Inferior parietal cortex (tissue), 1 donor: ENCODE results near the gene NTNG2.
"Not testable (repeated sequence)": the region's sequence is repeated elsewhere in the genome, so short reads cannot be mapped to it uniquely, and the experiment has no call there.

Experiments
- DNase-seq: peaks from one replicate; pipeline ENCODE4 v3.0.0-alpha.2; 2016; ENCODE audit errors: extremely low spot score

NTNG2 gene, protein sequence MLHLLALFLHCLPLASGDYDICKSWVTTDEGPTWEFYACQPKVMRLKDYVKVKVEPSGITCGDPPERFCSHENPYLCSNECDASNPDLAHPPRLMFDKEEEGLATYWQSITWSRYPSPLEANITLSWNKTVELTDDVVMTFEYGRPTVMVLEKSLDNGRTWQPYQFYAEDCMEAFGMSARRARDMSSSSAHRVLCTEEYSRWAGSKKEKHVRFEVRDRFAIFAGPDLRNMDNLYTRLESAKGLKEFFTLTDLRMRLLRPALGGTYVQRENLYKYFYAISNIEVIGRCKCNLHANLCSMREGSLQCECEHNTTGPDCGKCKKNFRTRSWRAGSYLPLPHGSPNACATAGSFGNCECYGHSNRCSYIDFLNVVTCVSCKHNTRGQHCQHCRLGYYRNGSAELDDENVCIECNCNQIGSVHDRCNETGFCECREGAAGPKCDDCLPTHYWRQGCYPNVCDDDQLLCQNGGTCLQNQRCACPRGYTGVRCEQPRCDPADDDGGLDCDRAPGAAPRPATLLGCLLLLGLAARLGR

DNA sequence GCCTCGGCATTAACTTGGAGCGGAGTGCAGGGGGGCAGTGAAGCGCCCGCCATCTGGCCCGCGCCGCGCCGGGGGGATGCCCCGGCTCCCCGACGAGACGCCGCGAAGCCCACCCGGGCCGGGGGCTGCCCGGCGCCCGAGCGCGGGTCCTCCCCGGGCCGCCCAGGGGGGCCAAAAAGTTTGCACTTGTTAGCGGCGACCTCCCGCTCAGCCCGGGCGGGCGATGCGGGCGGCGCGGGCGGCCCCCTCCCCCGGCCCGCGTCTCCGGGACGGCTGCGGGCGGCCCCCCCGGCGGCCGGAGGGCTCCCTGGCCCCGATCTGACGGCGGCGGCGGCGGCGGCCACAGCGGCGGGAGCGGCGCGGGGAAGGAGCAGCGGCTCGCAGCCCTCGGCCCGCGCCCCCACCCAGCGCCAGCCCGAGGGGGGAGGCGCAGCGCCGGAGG, at the start of gene NTNG2:
Gene NTNG2 (plus strand): TSS at position 316 of the 442 bp plus-strand sequence. CDS start 4,774 bp downstream, outside the sequence.
- DNase-seq, result no peak

DNA sequence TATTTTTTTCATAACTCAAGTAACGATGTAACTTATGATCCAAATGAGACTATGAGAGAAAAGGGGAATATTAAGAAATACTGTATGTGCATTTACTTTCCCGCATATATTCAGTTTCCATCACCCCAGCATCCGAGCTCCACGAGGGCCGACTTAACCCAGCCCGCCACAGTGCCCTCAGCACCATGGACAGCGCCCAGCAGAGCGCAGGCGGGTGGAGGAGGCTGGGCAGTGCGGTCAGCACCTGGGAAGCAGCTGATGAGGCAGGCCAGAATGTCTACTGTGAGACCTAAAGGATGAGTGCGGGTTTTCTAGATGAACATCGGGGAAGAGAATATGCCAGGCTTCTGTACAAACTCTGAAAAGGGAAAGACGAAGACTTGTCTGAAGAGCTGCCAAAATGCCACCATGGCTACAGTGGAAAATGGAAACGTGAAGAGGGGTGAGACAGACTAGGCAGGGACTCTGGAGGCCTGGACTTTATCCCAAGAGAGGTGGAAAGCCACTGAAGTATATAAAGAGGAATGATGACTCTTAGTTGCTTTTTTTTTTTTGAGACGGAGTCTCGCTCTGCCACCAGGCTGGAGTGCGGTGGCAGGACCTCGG, 47.7 kb upstream of the NTNG2 start:
- peak; percentile 58 for DNase-seq

DNA sequence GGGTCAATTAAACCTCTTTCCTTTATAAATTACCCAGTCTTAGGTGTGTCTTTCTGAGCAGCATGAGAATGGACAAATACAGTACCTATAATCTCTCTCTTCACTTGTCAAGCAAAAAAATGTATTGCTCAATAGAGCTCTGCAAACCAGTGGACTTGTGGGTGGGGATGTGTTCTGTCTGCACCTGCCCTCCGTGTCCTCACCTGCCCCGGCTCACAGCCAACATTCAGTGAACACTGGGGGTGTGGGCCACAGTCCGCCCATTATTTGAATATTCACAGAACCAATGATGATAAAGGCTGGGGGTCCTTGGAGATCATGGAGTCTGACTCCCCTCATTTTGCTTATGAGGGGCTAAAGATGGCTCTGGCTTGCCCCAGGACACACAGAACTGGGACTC, 45.3 kb upstream of the NTNG2 start:
- DNase-seq, result no peak

DNA sequence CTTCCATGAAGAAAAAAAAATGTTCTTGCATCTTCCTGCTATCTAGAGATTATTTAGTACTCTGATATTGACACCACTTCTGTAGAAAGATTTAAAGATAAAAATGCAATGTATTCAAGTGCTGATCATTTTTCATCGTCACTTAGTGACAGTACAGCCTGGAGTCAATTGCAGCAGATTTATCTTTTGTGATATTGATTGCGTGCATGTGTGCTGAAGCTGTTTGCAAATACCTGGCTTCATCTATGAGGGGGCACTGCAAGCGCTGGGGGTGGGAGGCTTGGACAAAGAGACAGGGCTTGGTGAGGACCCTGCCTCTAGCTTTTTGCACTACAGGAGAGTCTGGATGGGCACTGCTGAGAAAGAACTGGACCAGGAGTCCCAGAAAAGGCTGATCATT, 44.2 kb upstream of the NTNG2 start:
- DNase-seq, result no peak

DNA sequence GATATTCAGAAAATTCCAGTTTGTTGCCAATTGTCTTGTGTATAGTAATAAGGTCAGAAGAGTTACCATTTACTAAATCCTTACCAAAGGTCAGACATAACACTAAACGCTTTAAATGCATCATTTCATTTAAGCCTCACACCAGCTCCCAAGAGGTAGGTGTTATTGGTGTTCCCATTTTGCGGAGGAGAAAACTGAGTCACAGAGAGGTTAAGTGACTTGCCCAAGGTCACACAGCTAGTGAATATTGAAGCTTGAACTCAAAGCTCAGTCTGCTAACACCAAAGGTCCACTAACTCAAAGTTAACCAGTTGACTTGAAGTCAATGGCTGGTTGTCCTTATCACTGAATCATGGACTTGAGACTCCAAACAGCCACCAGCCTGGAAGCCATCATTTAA, 40.8 kb upstream of the NTNG2 start:
- no peak for DNase-seq

DNA sequence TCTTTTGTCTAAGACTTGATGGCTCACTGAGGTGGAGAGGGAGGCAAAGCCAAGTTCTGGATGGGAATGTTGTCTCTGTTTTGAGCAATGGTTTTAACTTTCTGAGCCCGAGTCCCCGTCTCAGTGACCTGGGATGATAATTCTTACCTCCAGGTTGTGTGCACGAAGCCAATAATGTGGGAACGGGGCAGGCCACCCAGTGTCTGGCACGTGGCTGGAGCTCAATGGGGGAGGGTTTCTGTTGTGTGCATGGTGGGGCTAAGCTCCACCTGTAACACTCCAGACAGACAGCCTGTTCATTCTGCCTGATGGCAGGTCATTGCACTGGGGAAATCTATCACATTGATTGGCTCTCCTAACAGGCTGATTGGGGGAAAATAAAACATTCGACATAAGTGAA, 37.1 kb upstream of the NTNG2 start:
- no peak for DNase-seq

DNA sequence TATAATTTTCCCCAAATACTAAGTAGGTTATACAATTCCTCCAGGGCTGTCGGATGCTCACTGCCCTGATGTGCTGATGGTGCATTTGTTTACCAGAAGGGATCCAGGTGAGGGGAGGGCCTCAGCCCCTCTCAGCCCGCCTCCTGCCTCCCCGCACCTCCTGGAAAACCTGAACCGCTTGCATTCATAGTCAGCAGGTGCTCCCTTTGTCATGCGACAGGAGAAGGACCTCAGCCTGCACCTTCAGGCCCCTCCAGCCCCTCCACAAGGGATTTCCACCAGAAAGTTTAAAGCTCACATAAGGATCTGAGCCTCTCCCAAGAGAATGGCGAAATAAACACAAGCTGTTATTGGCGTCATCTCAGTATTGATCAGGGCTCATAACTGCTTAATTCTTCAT, 36.5 kb upstream of the NTNG2 start:
- DNase-seq, result no peak

DNA sequence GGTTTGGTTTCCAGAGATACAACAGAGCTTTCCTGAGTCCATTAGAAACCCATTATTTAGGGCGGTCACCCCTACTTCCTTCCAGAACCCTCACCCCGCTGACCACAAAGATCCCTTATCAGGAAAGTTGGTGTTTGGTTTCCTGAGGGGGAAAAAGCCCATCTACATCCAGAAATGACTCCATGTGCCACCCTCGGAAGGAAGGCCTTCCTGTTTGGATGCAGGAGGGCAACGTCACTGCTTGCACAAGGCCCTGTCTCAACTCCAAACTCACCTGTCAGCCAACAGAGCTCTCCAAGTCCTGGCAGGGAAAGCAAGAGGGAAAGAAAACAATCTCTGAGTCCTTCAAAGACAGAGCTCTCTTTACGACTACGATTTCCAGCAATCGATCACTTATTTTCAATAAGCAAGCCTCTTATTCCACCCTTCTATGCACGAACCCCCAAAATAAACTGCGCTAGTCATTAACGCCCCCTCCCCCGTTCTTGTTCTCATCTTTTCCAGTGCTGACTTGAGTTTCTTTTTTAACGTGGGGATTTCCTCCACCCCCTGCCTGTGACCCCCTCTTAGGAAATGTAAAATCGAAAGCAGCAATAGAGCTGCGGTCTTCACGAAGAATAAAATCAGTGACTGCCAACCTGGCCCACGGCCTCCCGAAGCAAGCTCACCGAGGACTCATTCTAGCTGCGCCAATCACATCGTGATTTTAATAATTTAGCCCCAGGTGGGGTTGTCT, 35.7 kb upstream of the NTNG2 start:
- DNase-seq, result no peak

DNA sequence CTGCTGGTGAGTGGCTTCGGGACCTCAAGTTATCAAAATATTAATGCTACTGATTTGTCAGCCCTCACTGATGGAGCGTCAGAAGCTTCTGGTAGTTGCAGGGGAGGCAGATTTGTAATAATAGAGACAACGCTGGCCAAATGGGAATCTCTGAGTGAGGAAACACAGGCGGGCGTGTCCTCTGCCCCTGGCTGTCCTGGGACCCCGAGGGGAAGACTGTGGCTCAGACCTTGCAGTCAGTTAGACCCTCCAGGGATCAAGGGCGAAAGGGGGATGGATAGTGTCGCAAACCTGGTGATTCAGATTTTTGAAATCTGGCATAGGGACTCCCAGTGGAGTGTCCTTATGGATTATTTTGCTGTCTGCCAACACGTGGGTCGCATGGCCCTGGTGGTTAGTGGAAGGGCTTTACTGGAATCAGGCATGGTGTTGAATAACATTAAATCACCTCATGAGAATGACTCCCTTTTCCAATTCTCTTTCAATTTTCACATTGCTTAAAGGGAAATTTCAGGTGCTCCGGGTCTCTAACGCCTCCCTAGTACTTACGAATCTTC, 35.1 kb upstream of the NTNG2 start:
- DNase-seq, result no peak

DNA sequence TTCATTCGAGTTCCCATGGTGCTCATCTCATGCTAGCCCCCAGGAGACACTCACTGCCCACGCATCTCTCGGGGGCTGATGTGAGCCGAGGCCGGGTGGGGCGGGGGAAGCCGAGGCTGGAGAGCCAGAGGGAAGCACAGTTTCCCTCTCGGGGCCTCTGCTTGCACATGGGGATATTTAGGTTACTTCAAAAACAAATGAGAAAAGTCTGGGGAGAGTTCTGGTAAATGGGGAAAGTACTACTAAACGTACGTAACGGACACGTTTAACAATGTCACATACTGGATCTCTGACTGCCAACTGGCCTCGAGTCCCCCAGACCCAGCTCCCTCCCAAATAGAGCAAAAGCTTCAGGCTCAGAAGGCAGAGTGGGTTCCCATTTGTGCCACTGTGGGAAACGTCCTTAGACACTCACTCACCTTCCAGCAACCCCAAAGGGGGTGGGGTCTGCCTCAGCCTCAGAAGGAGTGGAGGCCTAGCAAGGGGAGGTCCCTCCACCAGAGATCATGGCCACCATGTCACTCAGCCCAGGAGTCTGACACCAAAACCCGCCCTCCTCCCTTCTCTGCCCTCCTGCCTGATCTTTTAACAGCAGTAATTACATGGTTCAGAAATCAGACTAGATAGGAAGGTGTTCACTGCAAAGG, 33.8 kb upstream of the NTNG2 start:
- no peak for DNase-seq

DNA sequence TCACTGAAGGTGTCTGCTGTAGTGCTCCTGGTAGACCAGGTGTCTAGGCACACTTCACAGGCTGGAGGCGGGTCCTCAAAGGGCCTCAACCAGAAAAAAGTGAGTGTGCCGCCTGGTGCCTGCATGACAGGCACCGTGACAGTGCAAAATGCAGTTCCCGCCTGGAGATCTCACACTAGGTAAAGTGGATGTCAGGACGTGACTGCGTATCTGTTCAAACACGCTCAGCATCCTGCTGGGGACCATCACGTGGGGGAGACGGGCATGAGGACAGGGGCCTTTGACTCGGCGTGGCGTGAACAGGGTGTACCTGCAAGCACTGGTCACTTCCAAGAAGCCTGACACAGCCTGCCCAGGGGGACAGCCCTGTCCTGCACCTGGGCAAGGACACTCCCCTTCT, 32.3 kb upstream of the NTNG2 start:
- DNase-seq, result no peak

DNA sequence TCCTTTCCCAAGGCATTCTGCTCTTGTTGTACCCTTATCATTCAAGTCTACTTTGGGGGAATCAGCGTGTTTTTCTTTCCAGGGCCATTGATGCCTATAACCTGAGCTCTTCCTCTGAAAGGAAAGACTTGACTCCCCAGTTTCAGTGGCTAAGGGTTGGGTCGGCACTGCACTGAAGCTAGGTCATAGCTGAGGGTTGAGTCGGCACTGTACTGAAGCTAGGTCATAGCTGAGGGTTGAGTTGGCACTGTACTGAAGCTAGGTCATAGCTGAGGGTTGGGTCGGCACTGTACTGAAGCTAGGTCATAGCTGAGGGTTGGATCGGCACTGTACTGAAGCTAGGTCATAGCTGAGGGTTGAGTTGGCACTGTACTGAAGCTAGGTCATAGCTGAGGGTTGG, 27.8 kb upstream of the NTNG2 start:
- not testable (repeated sequence) for DNase-seq

DNA sequence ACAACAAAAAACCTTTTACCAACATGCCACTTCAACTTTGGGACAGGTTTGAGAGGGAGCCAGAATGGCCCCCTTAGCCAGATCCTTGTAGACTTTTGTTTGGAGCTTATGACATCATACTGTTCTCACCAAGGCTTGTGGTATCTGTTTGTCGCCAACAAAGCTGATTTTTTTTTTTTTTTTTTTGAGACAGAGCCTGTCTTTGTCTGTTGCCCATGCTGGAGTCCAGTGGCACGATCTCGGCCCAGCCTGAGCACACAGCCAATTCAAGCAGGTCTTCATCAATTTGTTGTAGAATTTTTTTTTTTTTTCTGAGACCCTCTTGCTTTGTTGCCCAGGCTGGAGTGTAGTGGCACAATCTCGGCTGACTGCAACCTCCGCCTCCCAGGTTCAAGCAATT, 26.4 kb upstream of the NTNG2 start:
- DNase-seq, result peak; percentile 57

DNA sequence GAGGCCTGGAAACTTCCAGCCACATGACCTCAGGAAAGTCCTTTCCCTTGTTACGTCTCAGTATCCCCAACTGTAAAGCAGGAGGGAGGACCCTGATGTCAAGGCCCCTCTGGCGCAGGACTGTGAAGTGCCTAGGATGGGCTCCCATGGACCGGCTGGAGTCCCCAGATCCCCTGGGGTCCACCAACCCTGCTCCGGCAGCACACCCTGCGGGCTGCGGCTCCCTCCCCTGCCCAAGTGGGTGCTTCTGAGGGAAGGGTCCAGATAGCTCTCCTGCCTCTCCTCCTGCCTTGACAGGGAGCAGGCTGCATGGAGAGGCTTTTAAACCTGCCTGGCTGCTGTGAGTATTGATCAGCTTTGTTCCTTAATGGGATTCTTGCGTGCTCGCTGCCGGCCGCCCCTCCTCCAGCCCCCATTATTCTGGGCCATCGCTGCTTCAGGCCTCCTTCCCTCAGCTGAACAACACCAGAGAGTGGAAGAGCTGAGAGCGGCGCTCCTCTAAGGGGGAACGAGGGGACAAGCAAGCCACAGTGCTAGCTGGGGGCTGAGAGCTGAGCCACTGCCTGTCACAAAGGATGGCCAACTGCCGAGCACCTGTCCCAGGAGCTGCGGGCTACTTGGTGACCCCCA, 25.6 kb upstream of the NTNG2 start:
- no peak for DNase-seq

DNA sequence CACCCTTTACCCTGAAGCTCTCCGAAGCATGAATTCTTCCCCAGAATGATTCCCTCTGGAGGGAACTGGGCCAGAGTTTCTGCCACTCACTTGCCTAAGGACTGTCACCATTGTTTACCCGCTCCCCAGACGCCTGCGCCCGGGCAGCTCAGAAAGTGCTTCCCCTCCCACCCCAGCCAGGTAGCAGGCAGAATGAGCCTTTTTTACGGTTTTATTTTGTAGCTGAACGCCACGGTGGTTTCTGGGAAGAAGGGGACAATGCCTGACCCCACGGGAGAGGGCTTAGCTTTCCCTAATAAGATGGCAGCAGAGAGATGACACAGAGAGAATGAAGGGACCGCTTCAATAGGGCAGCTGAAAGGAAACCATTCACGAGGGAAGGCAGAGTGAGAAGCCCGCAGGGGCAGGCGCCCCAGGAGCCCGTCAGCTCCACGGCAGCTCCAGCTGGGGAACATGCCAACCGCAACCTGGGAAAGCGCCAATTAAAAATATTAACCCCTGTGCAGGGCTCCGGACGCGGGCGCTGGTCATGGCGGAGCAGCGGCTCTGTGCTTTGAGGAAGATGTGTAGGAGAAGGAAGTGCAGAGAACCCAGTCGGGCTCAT, 20.4 kb upstream of the NTNG2 start:
- peak; percentile 55 for DNase-seq

DNA sequence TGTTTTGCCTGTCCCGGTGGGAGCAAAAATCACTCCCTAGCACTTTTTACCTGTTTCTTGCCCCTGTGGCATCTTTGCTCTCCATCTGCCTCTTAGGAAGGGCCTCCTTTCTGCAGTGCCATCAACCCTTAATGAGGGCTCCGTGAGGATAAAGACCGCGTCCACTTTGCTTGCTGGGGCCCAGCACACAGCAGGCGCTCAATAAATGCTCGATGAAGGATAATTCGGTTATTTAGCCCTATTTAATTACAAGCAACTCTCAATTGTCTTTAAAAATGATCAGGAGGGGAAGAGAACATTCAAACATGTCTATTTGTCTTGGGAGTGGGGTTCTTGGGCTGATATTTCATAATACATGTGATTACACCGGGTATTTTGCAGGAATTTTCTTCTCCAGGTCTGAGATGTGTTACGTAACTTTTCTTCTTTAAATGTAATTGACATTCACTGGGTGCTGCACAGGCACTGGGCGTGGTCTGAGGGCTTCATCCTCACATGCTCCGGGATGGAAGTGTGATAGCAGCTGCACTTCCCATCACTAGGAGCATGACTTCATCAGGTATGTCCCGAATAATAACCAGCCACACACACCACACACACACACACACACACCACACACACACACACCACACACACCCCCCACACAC, 19.8 kb upstream of the NTNG2 start:
- DNase-seq, result no peak

DNA sequence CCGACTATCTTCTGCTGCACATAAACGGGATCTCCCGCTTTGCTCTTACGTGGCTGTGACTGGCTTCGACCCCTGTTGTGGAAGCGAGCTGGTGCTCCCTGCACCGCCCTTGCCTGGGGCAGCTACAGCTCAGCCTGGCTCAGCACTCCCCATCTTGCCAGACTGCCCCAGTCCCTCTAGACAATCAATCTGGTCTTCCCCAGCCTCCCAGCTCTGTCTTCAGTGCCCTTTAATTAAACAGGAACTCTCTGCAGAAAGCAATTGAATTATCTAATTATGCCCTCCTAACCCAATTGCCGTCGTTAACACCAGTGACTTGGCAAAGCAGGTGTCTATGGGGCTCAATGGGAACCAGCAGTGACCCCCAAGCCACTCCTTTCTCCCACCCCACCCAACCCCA, 18.9 kb upstream of the NTNG2 start:
- DNase-seq, result no peak

DNA sequence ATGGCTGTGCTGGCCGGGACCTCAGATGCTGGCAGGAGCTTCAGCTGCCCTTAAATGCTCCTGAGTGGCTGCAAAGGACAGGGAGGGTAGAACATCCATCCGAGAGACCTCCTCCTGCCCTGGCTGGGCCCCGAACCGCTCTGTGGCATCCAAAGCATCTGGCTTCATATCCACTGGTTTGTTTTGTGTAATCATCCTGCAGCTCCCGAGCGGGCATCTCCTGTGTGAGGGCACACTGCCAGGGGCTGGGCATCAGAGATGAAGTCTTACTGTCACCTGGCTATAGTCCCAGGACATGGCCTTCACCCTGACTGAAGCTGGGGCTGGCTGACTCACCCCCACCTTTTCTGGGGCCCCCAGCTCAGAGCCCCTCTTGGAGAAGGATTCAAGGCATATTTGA, 18.5 kb upstream of the NTNG2 start:
- no peak for DNase-seq

DNA sequence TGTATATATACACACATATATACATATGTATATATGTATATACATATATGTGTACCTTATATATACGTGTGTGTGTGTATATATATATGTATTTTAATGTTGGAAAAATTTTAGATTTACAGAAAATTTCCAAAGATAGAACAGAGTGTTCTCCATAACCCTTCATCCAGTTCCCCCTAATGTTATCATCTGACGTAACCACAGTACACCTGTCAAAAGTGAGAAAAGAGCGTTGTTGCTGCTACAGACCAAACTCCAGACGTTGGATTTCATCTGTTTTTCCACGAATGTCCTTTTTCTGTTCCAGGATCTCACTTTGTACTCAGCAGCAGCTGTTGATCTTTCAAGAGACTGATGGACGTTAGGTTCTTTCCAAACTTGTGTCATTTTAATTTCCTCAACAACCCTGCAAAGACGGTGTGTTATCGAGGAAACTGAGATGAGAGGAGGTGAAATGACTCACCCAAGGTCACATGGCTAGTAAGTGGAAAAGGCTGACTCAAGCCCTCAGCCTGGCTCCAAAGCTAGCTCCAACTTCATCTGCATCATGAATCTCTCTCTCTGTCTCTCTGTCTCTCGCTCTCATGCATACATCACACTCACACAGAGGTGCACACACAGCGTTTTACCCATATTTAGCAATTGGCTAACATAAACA, 17.0 kb upstream of the NTNG2 start:
- DNase-seq, result no peak

DNA sequence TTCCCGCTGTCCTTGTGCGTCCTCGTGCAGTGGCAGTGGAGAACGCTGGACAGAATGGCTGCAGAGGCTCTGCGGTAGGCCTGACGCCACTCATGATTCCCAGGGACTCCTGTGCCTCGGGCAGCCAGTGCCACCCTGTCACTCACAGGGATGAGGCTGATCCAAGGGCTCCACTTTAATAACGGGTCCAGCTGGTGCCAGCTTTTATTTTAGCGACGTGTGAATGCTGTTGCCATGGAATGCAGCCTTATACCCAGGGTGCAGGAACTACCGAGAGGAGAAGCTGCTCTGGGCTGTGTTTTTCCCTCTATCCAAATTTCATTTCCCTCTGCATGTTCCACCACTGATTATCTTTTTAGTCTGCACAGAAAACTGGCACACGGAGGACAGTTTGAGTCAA, 15.8 kb upstream of the NTNG2 start:
- DNase-seq, result no peak
